Measurements from ENCODE around the gene NFKBIA. TPM values are rescaled to one million over a fixed set of nuclear protein-coding genes. Genes with fewer than 3 reads are reported as not detected.
"Not testable (repeated sequence)": the region's sequence is repeated elsewhere in the genome, so short reads cannot be mapped to it uniquely, and the experiment has no call there.

NFKBIA gene
- total RNA-seq, 2 experiments from 2014 or later, result 102 to 109 TPM

GRCh38 chr14:35396610-35397009 lies 7.9 kb downstream of the NFKBIA start:
- H3K9me3 Mint-ChIP-seq, POLR2A ChIA-PET, H3K27me3 Mint-ChIP-seq, H3K4me3 Mint-ChIP-seq, DNase-seq, H3K27ac Mint-ChIP-seq: not testable (repeated sequence)
- CTCF ChIA-PET, result interaction anchor here (0.7 kb wide), 1 partner anchor 7 kb away, joined by 4 read pairs; no protein-coding TSS in a partner anchor
- peaks cover 34% of the 10 kb centered on the region for H3K4me1 Mint-ChIP-seq
- peaks cover 21% of the 10 kb centered on the region for H3K36me3 Mint-ChIP-seq (ENCODE audit: low read depth)

- POLR2A ChIA-PET, result interaction anchor here (2.5 to 5.6 kb wide), 2 partner anchors 8 to 62 kb away, joined by 6 to 37 read pairs; partner anchors contain the start of gene NFKBIA
- Mint-ChIP-seq H3K27ac (no peak overlapping the region), H3K36me3 (ENCODE audit: low read depth) (peaks cover 9% of the 10 kb centered on the region), H3K9me3 (no peaks in the 10 kb centered on the region), H3K4me3 (no peak overlapping the region), H3K27me3 (no peaks in the 10 kb centered on the region), H3K4me1 (peaks cover 22% of the 10 kb centered on the region)
- CTCF ChIA-PET, result interaction anchor here (0.6 kb wide), 1 partner anchor 355 kb away, joined by 3 read pairs; no protein-coding TSS in a partner anchor
- DNase-seq, result no peak
These were observed 9.3 kb downstream of the NFKBIA start for GRCh38 chr14:35395283-35395682.

- H3K36me3 Mint-ChIP-seq (ENCODE audit: low read depth), result peaks cover 4% of the 10 kb centered on the region
- no peak overlapping the region for H3K27ac Mint-ChIP-seq
- H3K9me3 Mint-ChIP-seq, result no peaks in the 10 kb centered on the region
- no peaks in the 10 kb centered on the region for H3K27me3 Mint-ChIP-seq
- ChIA-PET POLR2A (interaction anchor here (1.3 to 5.6 kb wide), 5 partner anchors 9 to 102 kb away, joined by 3 to 37 read pairs (median 6); partner anchors contain the start of genes NFKBIA and PSMA6), CTCF (interaction anchor here (1.0 to 1.9 kb wide), 2 partner anchors 9 to 21 kb away, joined by 3 to 9 read pairs; no protein-coding TSS in a partner anchor)
- no peak overlapping the region for H3K4me3 Mint-ChIP-seq
- DNase-seq, result no peak
- H3K4me1 Mint-ChIP-seq, result peaks cover 22% of the 10 kb centered on the region
These were observed 10.1 kb downstream of the NFKBIA start for GRCh38 chr14:35394326-35395013.

GRCh38 chr14:35393826-35394225 lies 10.7 kb downstream of the NFKBIA start:
- ChIA-PET CTCF (interaction anchor here (1.0 to 1.9 kb wide), 2 partner anchors 9 to 22 kb away, joined by 3 to 9 read pairs; no protein-coding TSS in a partner anchor), POLR2A (interaction anchor here (1.3 to 5.6 kb wide), 5 partner anchors 10 to 101 kb away, joined by 3 to 37 read pairs (median 6); partner anchors contain the start of genes NFKBIA and PSMA6)
- Mint-ChIP-seq H3K4me3 (no peak overlapping the region), H3K27me3 (no peaks in the 10 kb centered on the region), H3K9me3 (no peaks in the 10 kb centered on the region), H3K27ac (no peak overlapping the region), H3K36me3 (ENCODE audit: low read depth) (no peaks in the 10 kb centered on the region), H3K4me1 (peaks cover 17% of the 10 kb centered on the region)
- DNase-seq, result no peak

GRCh38 chr14:35392103-35392502 lies 12.4 kb downstream of the NFKBIA start:
- H3K27ac Mint-ChIP-seq, result no peak overlapping the region
- POLR2A ChIA-PET, result interaction anchor here (5.6 kb wide), 1 partner anchor 11 kb away, joined by 37 read pairs; the partner anchor contains the start of gene NFKBIA
- no peaks in the 10 kb centered on the region for H3K9me3 Mint-ChIP-seq
- CTCF ChIA-PET, result interaction anchor here (0.7 kb wide), 1 partner anchor 17 kb away, joined by 3 read pairs; no protein-coding TSS in a partner anchor
- peaks cover 13% of the 10 kb centered on the region for H3K4me1 Mint-ChIP-seq
- no peaks in the 10 kb centered on the region for H3K27me3 Mint-ChIP-seq
- no peak for DNase-seq
- H3K4me3 Mint-ChIP-seq, result no peak overlapping the region
- H3K36me3 Mint-ChIP-seq (ENCODE audit: low read depth), result no peaks in the 10 kb centered on the region

GRCh38 chr14:35391388-35391710 lies 13.2 kb downstream of the NFKBIA start:
- ChIA-PET CTCF (no interaction called here), POLR2A (interaction anchor here (5.6 kb wide), 1 partner anchor 12 kb away, joined by 37 read pairs; the partner anchor contains the start of gene NFKBIA)
- Mint-ChIP-seq H3K36me3 (ENCODE audit: low read depth) (no peaks in the 10 kb centered on the region), H3K27ac (no peak overlapping the region), H3K4me3 (no peak overlapping the region), H3K4me1 (peaks cover 13% of the 10 kb centered on the region), H3K9me3 (no peaks in the 10 kb centered on the region), H3K27me3 (no peaks in the 10 kb centered on the region)
- no peak for DNase-seq

- ChIA-PET CTCF (no interaction called here), POLR2A (interaction anchor here (5.6 kb wide), 1 partner anchor 13 kb away, joined by 37 read pairs; the partner anchor contains the start of gene NFKBIA)
- Mint-ChIP-seq H3K27ac (no peak overlapping the region), H3K27me3 (no peaks in the 10 kb centered on the region), H3K9me3 (no peaks in the 10 kb centered on the region), H3K4me3 (no peak overlapping the region), H3K4me1 (peaks cover 11% of the 10 kb centered on the region), H3K36me3 (ENCODE audit: low read depth) (no peaks in the 10 kb centered on the region)
- DNase-seq, result no peak
These were observed 13.8 kb downstream of the NFKBIA start for GRCh38 chr14:35390577-35391387.

- Mint-ChIP-seq H3K27me3 (no peaks in the 10 kb centered on the region), H3K36me3 (ENCODE audit: low read depth) (no peaks in the 10 kb centered on the region), H3K9me3 (no peaks in the 10 kb centered on the region), H3K27ac (no peak overlapping the region), H3K4me1 (peaks cover 5% of the 10 kb centered on the region), H3K4me3 (no peak overlapping the region)
- ChIA-PET CTCF (no interaction called here), POLR2A (no interaction called here)
- no peak for DNase-seq
These were observed 15.3 kb downstream of the NFKBIA start for GRCh38 chr14:35389315-35389667.

- H3K4me3 Mint-ChIP-seq, result no peak overlapping the region
- ChIA-PET POLR2A (no interaction called here), CTCF (interaction anchor here (1.2 kb wide), 1 partner anchor 13 kb away, joined by 3 read pairs; no protein-coding TSS in a partner anchor)
- no peaks in the 10 kb centered on the region for H3K9me3 Mint-ChIP-seq
- no peak for DNase-seq
- no peaks in the 10 kb centered on the region for H3K27me3 Mint-ChIP-seq
- no peaks in the 10 kb centered on the region for H3K36me3 Mint-ChIP-seq (ENCODE audit: low read depth)
- no peak overlapping the region for H3K27ac Mint-ChIP-seq
- H3K4me1 Mint-ChIP-seq, result peaks cover 2% of the 10 kb centered on the region
These were observed 15.8 kb downstream of the NFKBIA start for GRCh38 chr14:35388656-35389314.

GRCh38 chr14:35387713-35388579 lies 16.6 kb downstream of the NFKBIA start:
- DNase-seq, result no peak
- Mint-ChIP-seq H3K9me3 (no peaks in the 10 kb centered on the region), H3K4me3 (no peak overlapping the region), H3K36me3 (ENCODE audit: low read depth) (no peaks in the 10 kb centered on the region), H3K27ac (no peak overlapping the region), H3K27me3 (no peaks in the 10 kb centered on the region), H3K4me1 (no peaks in the 10 kb centered on the region)
- POLR2A ChIA-PET, result no interaction called here
- CTCF ChIA-PET, result interaction anchor here (1.2 kb wide), 1 partner anchor 12 kb away, joined by 3 read pairs; no protein-coding TSS in a partner anchor

GRCh38 chr14:35387219-35387618 lies 17.3 kb downstream of the NFKBIA start:
- Mint-ChIP-seq H3K36me3 (ENCODE audit: low read depth) (no peaks in the 10 kb centered on the region), H3K4me1 (no peaks in the 10 kb centered on the region), H3K27me3 (no peaks in the 10 kb centered on the region), H3K27ac (no peak overlapping the region), H3K4me3 (no peak overlapping the region), H3K9me3 (no peaks in the 10 kb centered on the region)
- ChIA-PET CTCF (no interaction called here), POLR2A (no interaction called here)
- no peak for DNase-seq

GRCh38 chr14:35386673-35387125 lies 17.9 kb downstream of the NFKBIA start:
- Mint-ChIP-seq H3K4me3 (no peak overlapping the region), H3K4me1 (no peaks in the 10 kb centered on the region), H3K9me3 (no peaks in the 10 kb centered on the region), H3K36me3 (ENCODE audit: low read depth) (no peaks in the 10 kb centered on the region), H3K27ac (no peak overlapping the region), H3K27me3 (no peaks in the 10 kb centered on the region)
- ChIA-PET POLR2A (no interaction called here), CTCF (no interaction called here)
- no peak for DNase-seq
